NB4 (cell line): Measurements from ENCODE around the gene SCGB1D1.

ENCODE experiments used
- MYC ChIP-seq: IDR thresholded peaks from 2 replicates; pipeline ENCODE4 v1.6.1; 2011; ENCODE audit warnings: low read depth, low read length
- POLR2A ChIP-seq: IDR thresholded peaks from 2 replicates; pipeline ENCODE4 v1.6.1; 2011; ENCODE audit warnings: mild to moderate bottlenecking; ENCODE audit not compliant: insufficient read length; ENCODE audit errors: extremely low read depth
- TF ChIP-seq, protein P1 (sequence below): IDR thresholded peaks from one replicate; pipeline ENCODE4 v1.5.1; 2012; ENCODE audit warnings: low read depth, low read length
- TF ChIP-seq, protein P2 (sequence below): IDR thresholded peaks from 2 replicates; pipeline ENCODE4 v1.6.1; 2011; ENCODE audit warnings: low read depth, low read length

DNA sequence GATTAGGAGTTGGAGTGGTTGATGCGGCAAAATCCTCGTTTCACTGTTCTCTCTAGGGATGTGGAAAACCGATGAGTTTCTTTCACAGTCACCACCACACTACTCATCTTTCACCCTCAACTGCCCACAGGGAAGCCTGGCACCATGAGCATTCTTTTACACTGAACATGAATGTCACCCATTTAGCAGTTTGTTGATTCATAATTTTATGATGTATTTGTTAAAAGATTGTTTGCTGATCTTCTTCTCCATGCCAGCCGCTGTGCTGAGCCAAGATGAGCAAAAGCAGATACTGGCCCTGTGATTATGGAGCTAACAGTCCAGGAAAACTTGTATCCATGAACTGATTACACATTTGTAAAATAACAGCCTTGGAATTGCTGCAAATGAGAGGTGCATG, 48.1 kb downstream of the SCGB1D1 start:
- TF ChIP-seq, protein P1, sequence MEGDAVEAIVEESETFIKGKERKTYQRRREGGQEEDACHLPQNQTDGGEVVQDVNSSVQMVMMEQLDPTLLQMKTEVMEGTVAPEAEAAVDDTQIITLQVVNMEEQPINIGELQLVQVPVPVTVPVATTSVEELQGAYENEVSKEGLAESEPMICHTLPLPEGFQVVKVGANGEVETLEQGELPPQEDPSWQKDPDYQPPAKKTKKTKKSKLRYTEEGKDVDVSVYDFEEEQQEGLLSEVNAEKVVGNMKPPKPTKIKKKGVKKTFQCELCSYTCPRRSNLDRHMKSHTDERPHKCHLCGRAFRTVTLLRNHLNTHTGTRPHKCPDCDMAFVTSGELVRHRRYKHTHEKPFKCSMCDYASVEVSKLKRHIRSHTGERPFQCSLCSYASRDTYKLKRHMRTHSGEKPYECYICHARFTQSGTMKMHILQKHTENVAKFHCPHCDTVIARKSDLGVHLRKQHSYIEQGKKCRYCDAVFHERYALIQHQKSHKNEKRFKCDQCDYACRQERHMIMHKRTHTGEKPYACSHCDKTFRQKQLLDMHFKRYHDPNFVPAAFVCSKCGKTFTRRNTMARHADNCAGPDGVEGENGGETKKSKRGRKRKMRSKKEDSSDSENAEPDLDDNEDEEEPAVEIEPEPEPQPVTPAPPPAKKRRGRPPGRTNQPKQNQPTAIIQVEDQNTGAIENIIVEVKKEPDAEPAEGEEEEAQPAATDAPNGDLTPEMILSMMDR, result no peak
- TF ChIP-seq POLR2A (no peak), MYC (no peak)
- TF ChIP-seq, protein P2, sequence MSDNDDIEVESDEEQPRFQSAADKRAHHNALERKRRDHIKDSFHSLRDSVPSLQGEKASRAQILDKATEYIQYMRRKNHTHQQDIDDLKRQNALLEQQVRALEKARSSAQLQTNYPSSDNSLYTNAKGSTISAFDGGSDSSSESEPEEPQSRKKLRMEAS, result no peak
